ENCODE measurements around the gene FHOD1.

The FHOD1 gene

DNA sequence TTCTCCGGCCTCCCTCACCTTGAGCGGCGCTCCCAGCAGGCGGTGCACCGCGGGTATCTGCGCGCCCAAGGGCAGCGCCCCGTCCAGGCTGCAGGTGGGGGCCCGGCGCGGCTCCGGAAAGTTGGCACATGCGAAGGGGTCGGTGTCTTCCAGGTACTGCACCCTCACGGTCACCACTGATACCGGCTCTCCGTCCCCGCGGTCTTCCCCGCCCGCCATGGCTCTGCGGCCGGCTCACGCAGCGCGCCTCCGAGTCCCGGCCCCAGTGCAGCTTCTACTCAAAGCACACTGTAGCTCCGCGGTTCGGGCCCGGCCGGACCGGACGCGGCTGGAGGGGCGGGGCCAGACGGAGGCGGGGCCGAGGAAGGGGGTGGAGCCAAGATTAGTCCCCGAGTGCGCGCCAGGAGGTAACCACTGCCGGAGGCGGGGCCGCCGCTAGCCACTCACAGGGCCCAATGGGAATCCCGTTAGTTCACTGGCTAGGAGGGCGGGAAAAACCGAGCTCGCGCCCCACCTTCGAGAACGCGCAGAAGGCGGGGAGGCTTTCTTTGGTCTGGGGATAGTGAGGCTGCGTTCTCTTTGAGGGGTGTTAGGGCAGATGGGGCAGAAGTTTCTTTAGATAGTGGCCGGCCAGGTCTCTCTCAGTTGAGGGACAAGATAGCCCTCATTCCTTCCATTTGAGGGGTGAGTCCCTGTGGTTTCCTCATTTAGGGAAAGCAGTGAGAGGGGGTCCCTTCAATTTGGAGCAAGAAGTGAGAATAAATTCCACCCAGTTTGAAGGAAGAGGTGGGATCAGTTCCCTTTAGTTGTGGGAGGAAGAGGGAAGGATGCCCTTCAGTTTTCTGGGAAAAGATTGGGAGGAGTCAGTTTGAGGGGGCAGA lies at the start of gene FHOD1:
Gene FHOD1 (minus strand): TSS at position 290 of the 881 bp plus-strand sequence. CDS start 71 bp downstream, at position 219.
- TF ChIP-seq, protein P1, sequence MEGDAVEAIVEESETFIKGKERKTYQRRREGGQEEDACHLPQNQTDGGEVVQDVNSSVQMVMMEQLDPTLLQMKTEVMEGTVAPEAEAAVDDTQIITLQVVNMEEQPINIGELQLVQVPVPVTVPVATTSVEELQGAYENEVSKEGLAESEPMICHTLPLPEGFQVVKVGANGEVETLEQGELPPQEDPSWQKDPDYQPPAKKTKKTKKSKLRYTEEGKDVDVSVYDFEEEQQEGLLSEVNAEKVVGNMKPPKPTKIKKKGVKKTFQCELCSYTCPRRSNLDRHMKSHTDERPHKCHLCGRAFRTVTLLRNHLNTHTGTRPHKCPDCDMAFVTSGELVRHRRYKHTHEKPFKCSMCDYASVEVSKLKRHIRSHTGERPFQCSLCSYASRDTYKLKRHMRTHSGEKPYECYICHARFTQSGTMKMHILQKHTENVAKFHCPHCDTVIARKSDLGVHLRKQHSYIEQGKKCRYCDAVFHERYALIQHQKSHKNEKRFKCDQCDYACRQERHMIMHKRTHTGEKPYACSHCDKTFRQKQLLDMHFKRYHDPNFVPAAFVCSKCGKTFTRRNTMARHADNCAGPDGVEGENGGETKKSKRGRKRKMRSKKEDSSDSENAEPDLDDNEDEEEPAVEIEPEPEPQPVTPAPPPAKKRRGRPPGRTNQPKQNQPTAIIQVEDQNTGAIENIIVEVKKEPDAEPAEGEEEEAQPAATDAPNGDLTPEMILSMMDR (IDR thresholded peaks at IDR 0.05; ENCODE audit: low read depth, low read length, missing control alignments) = no peak
- peak within 1 kb of the TSS; percentile 72 for H3K4me3 ChIP-seq (replicated peaks; ENCODE audit: low read depth, low read length)
- DNase-seq (ENCODE audit: extremely low read depth, low read depth) = peak; percentile 77

DNA sequence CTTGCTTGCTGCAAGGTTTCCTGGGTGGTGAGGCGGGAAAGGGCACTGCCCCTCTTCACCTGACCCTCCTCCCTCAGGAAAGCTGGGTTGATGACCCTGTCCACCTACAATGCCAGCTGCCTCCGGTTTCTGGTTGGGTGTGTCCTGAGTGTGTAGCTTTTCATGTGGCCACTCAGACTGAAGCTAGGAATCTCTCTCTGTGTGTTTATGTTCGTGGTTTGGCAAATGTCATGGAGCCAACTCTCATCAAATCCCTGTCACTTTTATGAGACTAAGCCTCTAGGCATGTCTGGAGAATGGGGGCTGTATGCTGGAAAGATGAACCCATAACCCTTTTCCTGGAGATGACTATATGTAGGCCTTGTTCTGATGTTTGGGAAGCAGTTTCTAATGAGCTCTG lies 49.1 kb upstream of the FHOD1 start:
- TF ChIP-seq, protein P1 (IDR thresholded peaks at IDR 0.05; ENCODE audit: low read depth, low read length, missing control alignments) = no peak
- peak; percentile 51 for DNase-seq (ENCODE audit: extremely low read depth, low read depth)
- no peak overlapping the region for H3K4me3 ChIP-seq (replicated peaks; ENCODE audit: low read depth, low read length)

- TF ChIP-seq, protein P1 (IDR thresholded peaks at IDR 0.05; ENCODE audit: low read depth, low read length, missing control alignments) = no peak
- no peak overlapping the region for H3K4me3 ChIP-seq (replicated peaks; ENCODE audit: low read depth, low read length)
- peak; percentile 63 for DNase-seq (ENCODE audit: extremely low read depth, low read depth)
Observed at GRCh38 chr16:67294938-67295361, 47.7 kb upstream of the FHOD1 start.

GRCh38 chr16:67294171-67294757 lies 47.0 kb upstream of the FHOD1 start:
- DNase-seq (ENCODE audit: extremely low read depth, low read depth) = no peak
- H3K4me3 ChIP-seq (replicated peaks; ENCODE audit: low read depth, low read length) = no peak overlapping the region
- TF ChIP-seq, protein P1 (IDR thresholded peaks at IDR 0.05; ENCODE audit: low read depth, low read length, missing control alignments) = no peak

GRCh38 chr16:67291461-67291860 lies 44.2 kb upstream of the FHOD1 start:
- no peak for DNase-seq (ENCODE audit: extremely low read depth, low read depth)
- TF ChIP-seq, protein P1 (IDR thresholded peaks at IDR 0.05; ENCODE audit: low read depth, low read length, missing control alignments) = no peak

GRCh38 chr16:67287960-67288359 lies 40.7 kb upstream of the FHOD1 start:
- TF ChIP-seq, protein P1 (IDR thresholded peaks at IDR 0.05; ENCODE audit: low read depth, low read length, missing control alignments) = no peak
- no peak overlapping the region for H3K4me3 ChIP-seq (replicated peaks; ENCODE audit: low read depth, low read length)
- no peak for DNase-seq (ENCODE audit: extremely low read depth, low read depth)

More at GRCh38 chr16:67291461-67291860, 44.2 kb upstream of the FHOD1 start:
- H3K4me3 ChIP-seq (replicated peaks; ENCODE audit: low read depth, low read length) = no peak overlapping the region
